COLO829 (cell line): Measurements from ENCODE around the gene GYS2.

Experiments used
- DNase-seq: peaks from one replicate; pipeline ENCODE4 v3.0.0; 2012; ENCODE audit warnings: low spot score

Gene GYS2

DNA sequence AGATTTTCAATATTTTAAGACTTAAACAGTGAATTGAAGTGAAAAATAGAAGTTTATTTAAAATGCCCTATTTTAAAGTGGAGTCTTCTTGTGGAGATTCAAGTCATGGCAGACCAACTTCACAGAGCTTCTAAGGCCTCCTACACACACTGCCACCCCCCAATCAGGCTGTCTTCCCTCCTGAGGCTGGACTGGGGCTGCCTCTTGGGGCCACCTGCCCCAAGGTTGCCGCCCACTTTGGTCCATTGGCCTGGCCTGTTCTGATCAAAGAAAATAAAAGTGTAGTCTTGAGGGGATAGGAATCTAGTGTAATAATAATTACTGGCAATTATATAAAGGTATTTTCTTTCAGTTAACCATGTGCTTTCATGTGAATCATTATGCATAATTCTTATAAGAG, 101.8 kb downstream of the GYS2 start:
- no peak for DNase-seq

GRCh38 chr12:21502164-21502496, 102.5 kb downstream of the GYS2 start:
- peak; percentile 4 for DNase-seq

GRCh38 chr12:21501258-21502163, 103.1 kb downstream of the GYS2 start, which contains the start of the genes GOLT1B and RECQL:
GOLT1B (plus strand) TSS chr12:21501789; CDS start chr12:21501924, 135 bp downstream.
RECQL (minus strand) TSS chr12:21501635; CDS start chr12:21499570, 2,065 bp downstream.
- DNase-seq, result peak; percentile 97

- no peak for DNase-seq
Measured at GRCh38 chr12:21500786-21501257, 103.8 kb downstream of the GYS2 start.

- DNase-seq, result no peak
Measured at GRCh38 chr12:21499765-21500164, 104.9 kb downstream of the GYS2 start.
